ENCODE measurements around the gene PAAF1. TPM values are rescaled to one million over a fixed set of nuclear protein-coding genes. Genes with fewer than 3 reads are reported as not detected.

The PAAF1 gene
- total and polyA plus RNA-seq, 4 donors = 10.2 to 23.3 (median 13.9) TPM

DNA sequence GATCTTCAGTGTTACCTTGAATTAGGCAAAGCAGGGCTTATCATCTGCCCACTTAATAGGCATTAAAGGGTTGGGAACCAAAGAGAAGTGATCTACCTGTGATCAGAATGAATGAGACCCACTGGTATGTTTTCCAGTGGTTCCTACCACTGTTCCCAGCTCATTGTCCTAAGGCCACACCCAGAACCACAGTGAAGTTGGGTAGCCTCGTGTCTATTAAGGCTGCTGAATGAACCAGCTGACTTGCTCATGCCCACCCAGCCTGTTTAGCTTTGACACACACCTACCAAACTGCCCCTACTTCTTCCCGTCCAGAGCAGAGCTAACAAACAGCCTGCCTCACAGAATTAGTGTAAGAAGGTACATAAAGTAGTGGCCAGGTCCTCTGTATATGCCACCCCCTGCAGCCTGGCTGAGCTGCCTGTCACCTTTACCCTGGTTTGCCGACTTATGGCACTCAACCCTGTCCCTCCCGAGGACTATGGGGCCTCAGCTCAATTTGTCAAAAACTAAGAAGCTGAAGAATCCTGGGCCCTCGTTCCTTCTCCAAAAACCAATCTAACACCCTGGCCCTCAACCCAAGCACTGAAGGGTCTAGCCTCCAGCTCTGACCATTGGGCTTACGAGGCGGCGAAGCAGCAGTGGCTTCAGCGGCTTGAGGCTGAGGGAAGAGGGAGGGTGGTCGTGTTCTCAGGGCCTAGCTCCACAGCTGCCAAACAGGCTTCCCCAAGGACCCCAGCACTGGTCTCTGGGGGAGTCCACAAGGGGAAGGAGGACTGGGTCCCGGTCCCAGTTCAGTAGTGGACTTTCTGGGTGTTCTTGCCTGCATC, 96.0 kb downstream of the PAAF1 start:
- peaks cover 0 to 7% (median 0%) of the 10 kb centered on the region in 5 donors for H3K4me1 ChIP-seq (ENCODE audit: control insufficient read depth in 5 of 5, insufficient read depth in 5 of 5, low read length in 5 of 5)
- no peak overlapping the region for H3K27ac ChIP-seq (ENCODE audit: low read depth in 1 of 2, low read length in 1 of 2)
- H3K9me3 ChIP-seq (ENCODE audit: control insufficient read depth in 4 of 4, insufficient read depth in 3 of 4, low read length in 3 of 4) = no peaks in the 10 kb centered on the region
- no peak overlapping the region for H3K9ac ChIP-seq (ENCODE audit: insufficient read depth in 1 of 2, low read length in 2 of 2)
- ATAC-seq (ENCODE audit: insufficient read depth, low FRiP score) (no peak), DNase-seq (no peak)
- TF ChIP-seq, protein P1, sequence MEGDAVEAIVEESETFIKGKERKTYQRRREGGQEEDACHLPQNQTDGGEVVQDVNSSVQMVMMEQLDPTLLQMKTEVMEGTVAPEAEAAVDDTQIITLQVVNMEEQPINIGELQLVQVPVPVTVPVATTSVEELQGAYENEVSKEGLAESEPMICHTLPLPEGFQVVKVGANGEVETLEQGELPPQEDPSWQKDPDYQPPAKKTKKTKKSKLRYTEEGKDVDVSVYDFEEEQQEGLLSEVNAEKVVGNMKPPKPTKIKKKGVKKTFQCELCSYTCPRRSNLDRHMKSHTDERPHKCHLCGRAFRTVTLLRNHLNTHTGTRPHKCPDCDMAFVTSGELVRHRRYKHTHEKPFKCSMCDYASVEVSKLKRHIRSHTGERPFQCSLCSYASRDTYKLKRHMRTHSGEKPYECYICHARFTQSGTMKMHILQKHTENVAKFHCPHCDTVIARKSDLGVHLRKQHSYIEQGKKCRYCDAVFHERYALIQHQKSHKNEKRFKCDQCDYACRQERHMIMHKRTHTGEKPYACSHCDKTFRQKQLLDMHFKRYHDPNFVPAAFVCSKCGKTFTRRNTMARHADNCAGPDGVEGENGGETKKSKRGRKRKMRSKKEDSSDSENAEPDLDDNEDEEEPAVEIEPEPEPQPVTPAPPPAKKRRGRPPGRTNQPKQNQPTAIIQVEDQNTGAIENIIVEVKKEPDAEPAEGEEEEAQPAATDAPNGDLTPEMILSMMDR (IDR thresholded peaks at IDR 0.05; ENCODE audit: control extremely low read depth, extremely low read depth) = no peak
- no peaks in the 10 kb centered on the region for H3K27me3 ChIP-seq (ENCODE audit: control insufficient read depth in 3 of 3, insufficient read depth in 3 of 3, low read length in 2 of 3)
- no peak overlapping the region for H3K4me3 ChIP-seq
- H3K36me3 ChIP-seq (ENCODE audit: control insufficient read depth in 4 of 4, insufficient read depth in 4 of 4, low read length in 4 of 4) = peaks cover 0 to 23% (median 0%) of the 10 kb centered on the region in 4 donors
- WGBS, 2 donors = 86 to 87% methylated on average over 11 of the region's 11 CpGs

DNA sequence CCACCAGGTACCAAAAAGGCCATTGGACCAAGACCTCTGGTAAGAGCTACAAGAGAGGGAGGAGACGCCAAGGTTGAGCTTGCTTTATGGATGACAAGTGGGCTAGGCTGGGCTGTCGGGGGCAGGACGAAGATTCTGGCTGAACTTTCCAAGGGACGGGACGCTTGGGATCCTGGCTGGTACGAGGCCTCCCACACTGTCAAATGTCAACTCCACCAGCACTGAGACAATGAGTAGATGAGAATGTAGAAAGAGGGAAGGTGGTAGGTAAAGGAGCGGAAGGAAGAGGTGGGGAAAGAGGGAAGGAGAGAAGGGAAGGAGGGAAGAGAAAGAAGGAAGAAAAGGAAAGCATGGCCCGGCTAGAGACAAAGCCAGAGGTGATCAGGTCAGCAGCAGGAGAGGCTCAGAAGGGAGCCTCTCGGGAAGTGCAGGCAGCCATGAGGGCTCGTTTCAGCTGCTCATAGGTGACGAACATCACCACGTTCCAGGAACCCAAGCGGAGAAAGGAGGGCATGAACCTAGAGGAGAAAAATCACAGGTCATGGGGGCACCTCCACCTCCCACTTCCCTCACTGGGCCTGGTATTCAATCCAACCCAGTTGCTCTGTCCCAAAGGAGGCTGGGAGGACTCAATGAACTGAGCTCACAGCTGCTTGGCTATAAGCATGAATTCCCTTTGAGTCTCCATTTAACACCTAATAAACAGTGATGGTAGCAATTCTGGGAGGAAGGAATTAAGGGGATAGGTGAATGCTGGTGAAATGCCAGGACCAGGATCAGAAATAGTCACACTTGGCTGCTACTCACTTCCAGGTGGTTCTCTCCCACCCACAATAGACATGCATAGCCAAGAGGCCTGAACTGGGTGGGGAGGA, 98.0 kb downstream of the PAAF1 start:
- no peak for ATAC-seq (ENCODE audit: insufficient read depth, low FRiP score)
- TF ChIP-seq, protein P1 (IDR thresholded peaks at IDR 0.05; ENCODE audit: control extremely low read depth, extremely low read depth) = no peak
- WGBS, 2 donors = 93 to 96% methylated on average over 13 of the region's 13 CpGs
- Histone ChIP-seq H3K27ac (ENCODE audit: low read depth in 1 of 2, low read length in 1 of 2) (no peak overlapping the region), H3K4me3 (no peak overlapping the region), H3K27me3 (ENCODE audit: control insufficient read depth in 3 of 3, insufficient read depth in 3 of 3, low read length in 2 of 3) (no peaks in the 10 kb centered on the region), H3K9me3 (ENCODE audit: control insufficient read depth in 4 of 4, insufficient read depth in 3 of 4, low read length in 3 of 4) (no peaks in the 10 kb centered on the region), H3K9ac (ENCODE audit: insufficient read depth in 1 of 2, low read length in 2 of 2) (no peak overlapping the region), H3K4me1 (ENCODE audit: control insufficient read depth in 5 of 5, insufficient read depth in 5 of 5, low read length in 5 of 5) (peaks cover 0 to 7% (median 0%) of the 10 kb centered on the region in 5 donors), H3K36me3 (ENCODE audit: control insufficient read depth in 4 of 4, insufficient read depth in 4 of 4, low read length in 4 of 4) (peaks cover 0 to 24% (median 0%) of the 10 kb centered on the region in 4 donors)
- no peak for DNase-seq

DNA sequence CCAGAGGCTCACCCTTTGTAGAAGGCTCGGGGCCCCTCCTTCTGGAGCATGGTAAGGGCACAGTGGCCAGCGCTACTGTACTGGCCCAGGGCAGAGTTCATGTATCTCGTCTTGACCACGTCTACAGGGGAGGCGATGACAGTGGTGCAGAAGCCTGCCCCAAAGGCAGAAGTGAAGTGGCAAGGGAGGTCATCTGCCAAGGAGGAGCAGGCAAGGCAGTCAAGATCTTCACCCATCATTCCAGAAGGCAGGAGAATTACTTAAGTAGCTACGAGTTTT, 98.6 kb downstream of the PAAF1 start:
- H3K27me3 ChIP-seq (ENCODE audit: control insufficient read depth in 3 of 3, insufficient read depth in 3 of 3, low read length in 2 of 3) = no peaks in the 10 kb centered on the region
- TF ChIP-seq, protein P1 (IDR thresholded peaks at IDR 0.05; ENCODE audit: control extremely low read depth, extremely low read depth) = no peak
- no peak overlapping the region for H3K9ac ChIP-seq (ENCODE audit: insufficient read depth in 1 of 2, low read length in 2 of 2)
- ATAC-seq (ENCODE audit: insufficient read depth, low FRiP score) (no peak), DNase-seq (no peak)
- peaks cover 0 to 7% (median 3%) of the 10 kb centered on the region in 5 donors for H3K4me1 ChIP-seq (ENCODE audit: control insufficient read depth in 5 of 5, insufficient read depth in 5 of 5, low read length in 5 of 5)
- no peak overlapping the region for H3K4me3 ChIP-seq
- H3K36me3 ChIP-seq (ENCODE audit: control insufficient read depth in 4 of 4, insufficient read depth in 4 of 4, low read length in 4 of 4) = peaks cover 0 to 24% (median 0%) of the 10 kb centered on the region in 4 donors
- 91 to 94% methylated on average over 6 of the region's 6 CpGs for WGBS, 2 donors
- H3K9me3 ChIP-seq (ENCODE audit: control insufficient read depth in 4 of 4, insufficient read depth in 3 of 4, low read length in 3 of 4) = no peaks in the 10 kb centered on the region
- no peak overlapping the region for H3K27ac ChIP-seq (ENCODE audit: low read depth in 1 of 2, low read length in 1 of 2)

Measured in lung (tissue), 12 donors.